SIG-M5 treated with dmso at 0.1 percent for 504 hours (cell line): Measurements from ENCODE around the gene FGD5.

Experiments
- DNase-seq: peaks from one replicate; lab custom pipeline; 2025; ENCODE audit not compliant: unreplicated experiment; lab: John Stamatoyannopoulos, UW

The FGD5 gene

DNA sequence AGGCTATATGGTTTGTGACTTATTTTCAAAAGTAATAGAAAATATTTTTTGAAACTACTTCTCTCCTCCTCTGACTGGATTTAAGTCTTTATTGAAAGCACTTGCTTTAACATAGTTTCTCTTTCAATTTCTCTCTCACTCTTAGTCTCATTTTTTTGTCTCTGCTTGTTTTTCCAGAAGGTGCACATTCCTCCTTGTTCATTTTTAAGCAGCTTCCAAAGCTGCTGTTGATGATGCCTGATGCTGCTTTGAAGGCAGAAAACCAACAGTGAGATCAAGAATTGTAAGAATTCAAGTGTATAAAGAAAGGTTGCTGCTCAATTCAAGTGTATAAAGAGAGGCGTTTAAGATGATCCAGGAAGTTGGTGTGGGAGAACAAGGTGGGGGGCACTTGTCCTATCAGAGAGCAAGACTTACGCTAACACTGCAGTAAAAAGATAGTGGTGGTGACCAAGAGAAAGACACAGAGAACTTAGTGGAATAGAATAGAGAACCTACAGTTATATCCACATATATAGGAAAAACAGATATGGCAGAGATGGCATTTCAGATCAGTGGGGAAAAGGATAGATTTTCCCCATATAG lies 140.7 kb downstream of the FGD5 start:
- no peak for DNase-seq

DNA sequence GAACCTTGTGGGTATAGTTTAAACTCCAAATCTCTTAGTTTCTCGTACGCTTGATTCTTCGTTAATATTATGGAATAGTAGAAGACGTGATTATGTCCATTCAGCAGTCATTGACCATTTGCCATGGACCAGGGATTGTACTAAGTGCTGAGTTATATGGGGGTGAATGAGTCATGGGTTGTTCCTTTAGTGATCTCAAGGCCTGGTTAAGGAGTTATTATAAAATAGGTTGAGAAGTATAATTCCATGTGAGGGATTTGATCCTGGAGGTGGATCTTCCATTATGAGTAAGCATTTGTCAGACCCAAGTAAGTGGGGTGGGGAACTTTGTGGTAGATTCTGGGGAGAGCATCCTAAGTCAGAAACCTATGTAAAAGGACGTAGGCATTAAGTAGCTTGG lies 144.0 kb downstream of the FGD5 start:
- no peak for DNase-seq

DNA sequence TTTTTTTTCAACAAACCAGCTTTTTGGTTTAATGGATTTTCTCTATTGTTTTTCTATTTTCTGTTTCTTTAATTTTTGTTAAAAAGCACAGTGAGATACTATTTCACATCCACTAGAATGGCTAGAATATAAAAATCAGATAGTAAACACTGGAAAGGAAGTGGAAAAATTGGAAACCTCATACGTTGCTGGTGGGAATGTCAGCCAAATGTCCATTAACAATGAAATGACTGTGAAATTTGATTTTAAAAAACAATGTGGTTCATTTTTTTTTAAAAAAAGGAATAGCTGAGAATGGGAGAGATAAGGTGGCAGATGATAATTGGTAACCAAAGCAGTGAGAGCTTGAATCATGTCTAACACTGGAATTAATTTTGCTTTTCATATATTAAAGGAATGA lies 148.5 kb downstream of the FGD5 start:
- no peak for DNase-seq

DNA sequence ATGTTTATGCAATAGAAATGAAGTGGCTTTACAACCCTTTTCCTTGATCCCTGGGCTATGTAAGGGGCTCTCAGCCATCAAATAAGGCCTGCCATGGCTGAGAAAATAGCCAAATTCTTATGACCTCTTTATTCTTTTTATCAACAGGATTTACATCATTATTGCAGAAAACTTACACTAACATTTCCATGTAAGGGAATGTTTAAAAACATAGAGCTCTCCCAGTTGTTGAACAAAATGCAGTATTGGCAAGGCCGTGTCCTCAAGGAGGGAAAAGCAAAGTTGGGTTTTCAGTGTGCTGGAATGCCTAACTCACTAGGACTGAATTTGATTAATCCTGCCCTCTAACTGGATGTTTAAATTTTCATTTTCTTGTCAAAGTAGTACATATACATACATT lies 150.9 kb downstream of the FGD5 start:
- DNase-seq: no peak

DNA sequence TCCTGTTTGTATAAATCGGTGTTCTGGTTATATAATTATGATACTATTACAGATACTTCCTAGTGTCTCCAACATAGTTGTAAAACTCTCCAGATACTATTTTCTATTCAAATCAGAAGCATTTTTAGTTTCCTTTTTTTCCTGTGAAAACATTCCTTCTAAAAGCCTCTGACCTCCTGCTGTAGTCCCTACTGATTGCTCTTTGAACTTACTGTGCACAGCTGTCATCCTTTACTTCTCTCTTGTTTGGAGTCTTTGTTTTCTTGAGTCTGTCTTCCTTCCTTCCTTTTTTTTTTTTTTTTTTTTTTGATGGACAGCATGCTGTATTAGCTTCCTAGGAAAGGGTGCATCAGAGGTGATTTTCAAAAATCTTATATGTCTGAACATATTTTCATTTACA lies 157.6 kb downstream of the FGD5 start:
- DNase-seq: no peak

DNA sequence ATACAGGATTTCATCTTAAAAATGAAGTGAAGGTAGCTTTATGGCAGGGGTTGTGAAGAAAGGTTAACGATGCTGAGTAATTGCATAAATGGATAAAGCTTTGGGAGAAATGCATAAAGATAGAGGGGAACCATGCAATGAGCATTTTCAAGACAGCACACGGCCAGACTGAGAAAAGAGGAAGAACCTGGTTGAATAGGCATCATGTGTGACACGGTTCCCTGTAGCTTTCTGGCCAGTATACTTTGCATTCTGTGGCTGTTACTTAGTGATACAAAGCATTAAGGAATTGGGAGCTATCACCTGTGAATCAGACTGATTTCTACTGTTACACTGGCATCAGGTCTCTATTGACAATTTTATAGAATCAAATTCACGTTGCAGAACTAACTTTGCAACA lies 161.9 kb downstream of the FGD5 start:
- DNase-seq: peak; percentile 71
